ENCODE measurements around the gene PHLDA1.

- TF ChIP-seq CTCF (IDR thresholded peaks at IDR 0.05; ENCODE audit: low read depth, low read length) (no peak), MAX (IDR thresholded peaks at IDR 0.05; ENCODE audit: low read depth, low read length) (no peak), POLR2A (IDR thresholded peaks at IDR 0.05; ENCODE audit: extremely low read depth, insufficient read length) (no peak), MYC (IDR thresholded peaks at IDR 0.05; ENCODE audit: low read depth, low read length) (no peak)
Measured at GRCh38 chr12:75976113-75976512, 55.5 kb downstream of the PHLDA1 start.

Data from NB4 (cell line).